ENCODE results near the gene ZNF292. TPM values are rescaled to one million over a fixed set of nuclear protein-coding genes. Genes with fewer than 3 reads are reported as not detected.
"Not testable (repeated sequence)": the region's sequence is repeated elsewhere in the genome, so short reads cannot be mapped to it uniquely, and the experiment has no call there.

ZNF292 gene
- total RNA-seq, 4 donors from 2014 or later: 35.5 to 48.3 (median 43.9) TPM

DNA sequence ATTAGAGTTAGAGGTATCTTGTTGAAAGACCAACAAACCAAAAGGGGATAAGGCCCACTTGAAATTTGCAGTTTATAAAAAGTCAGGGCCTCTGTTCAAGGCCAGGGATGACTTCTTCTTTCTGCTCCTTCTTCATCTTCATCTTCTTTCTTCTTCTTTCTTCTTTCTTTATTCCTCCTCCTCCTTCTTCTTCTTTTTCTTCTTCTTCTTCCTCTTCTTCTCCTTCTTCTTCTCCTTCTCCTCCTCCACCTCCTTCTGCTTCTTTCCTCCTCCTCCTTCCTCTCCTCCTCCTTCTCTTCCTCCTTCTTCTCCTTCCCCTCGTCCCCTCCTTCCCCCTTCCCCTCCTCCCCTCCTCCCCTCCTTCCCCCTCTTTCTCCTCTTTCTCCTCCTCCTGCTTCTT lies 18.4 kb upstream of the ZNF292 start:
- DNase-seq (ENCODE audit: low spot score in 2 of 2): no peak
- no peak overlapping the region for H3K27ac ChIP-seq
- no peaks in the 10 kb centered on the region for H3K27me3 ChIP-seq
- H3K4me1 ChIP-seq: no peaks in the 10 kb centered on the region
- H3K4me3 ChIP-seq: no peak overlapping the region
- no peaks in the 10 kb centered on the region for H3K36me3 ChIP-seq
- H3K9me3 ChIP-seq: peaks cover 0 to 4% (median 0%) of the 10 kb centered on the region in 4 donors
- 14 to 26% methylated on average over 1 of the region's 1 CpG for WGBS, 2 donors
- no peak for TF ChIP-seq EP300 (IDR thresholded peaks at IDR 0.05)
- no peak for TF ChIP-seq POLR2A (IDR thresholded peaks at IDR 0.05)
- TF ChIP-seq, protein P1, sequence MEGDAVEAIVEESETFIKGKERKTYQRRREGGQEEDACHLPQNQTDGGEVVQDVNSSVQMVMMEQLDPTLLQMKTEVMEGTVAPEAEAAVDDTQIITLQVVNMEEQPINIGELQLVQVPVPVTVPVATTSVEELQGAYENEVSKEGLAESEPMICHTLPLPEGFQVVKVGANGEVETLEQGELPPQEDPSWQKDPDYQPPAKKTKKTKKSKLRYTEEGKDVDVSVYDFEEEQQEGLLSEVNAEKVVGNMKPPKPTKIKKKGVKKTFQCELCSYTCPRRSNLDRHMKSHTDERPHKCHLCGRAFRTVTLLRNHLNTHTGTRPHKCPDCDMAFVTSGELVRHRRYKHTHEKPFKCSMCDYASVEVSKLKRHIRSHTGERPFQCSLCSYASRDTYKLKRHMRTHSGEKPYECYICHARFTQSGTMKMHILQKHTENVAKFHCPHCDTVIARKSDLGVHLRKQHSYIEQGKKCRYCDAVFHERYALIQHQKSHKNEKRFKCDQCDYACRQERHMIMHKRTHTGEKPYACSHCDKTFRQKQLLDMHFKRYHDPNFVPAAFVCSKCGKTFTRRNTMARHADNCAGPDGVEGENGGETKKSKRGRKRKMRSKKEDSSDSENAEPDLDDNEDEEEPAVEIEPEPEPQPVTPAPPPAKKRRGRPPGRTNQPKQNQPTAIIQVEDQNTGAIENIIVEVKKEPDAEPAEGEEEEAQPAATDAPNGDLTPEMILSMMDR (IDR thresholded peaks at IDR 0.05): no peak

DNA sequence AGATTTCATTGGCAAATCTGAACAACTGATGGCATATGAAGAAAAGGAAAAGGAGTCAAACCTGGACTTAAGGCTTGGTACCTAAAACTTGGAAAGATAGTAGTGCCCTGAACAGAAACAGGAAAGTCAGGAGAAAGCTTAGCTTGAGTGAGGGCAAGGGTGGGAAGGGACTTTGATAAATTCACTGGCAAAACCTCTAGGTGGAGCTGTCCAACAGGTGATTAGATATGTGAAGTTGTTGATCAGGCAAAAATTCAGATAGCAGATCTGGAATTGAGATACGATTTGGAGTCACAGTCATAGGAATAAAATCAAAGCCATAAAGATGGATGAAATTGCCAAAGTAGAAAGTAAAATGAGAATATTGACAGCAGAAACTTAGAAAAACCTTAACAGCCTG lies 16.1 kb upstream of the ZNF292 start:
- 26 to 33% methylated on average over 1 of the region's 1 CpG for WGBS, 2 donors
- H3K4me1 ChIP-seq: no peaks in the 10 kb centered on the region
- TF ChIP-seq POLR2A (IDR thresholded peaks at IDR 0.05) (no peak), EP300 (IDR thresholded peaks at IDR 0.05) (no peak)
- TF ChIP-seq, protein P1 (IDR thresholded peaks at IDR 0.05): peak; percentile 46 to 70 (median 56)
- H3K4me3 ChIP-seq: no peak overlapping the region
- H3K36me3 ChIP-seq: no peaks in the 10 kb centered on the region
- no peak overlapping the region for H3K27ac ChIP-seq
- H3K9me3 ChIP-seq: peaks cover 0 to 4% (median 0%) of the 10 kb centered on the region in 4 donors
- H3K27me3 ChIP-seq: no peaks in the 10 kb centered on the region
- peak in 1 of 2 donors; percentile 25 for DNase-seq (ENCODE audit: low spot score in 2 of 2)

DNA sequence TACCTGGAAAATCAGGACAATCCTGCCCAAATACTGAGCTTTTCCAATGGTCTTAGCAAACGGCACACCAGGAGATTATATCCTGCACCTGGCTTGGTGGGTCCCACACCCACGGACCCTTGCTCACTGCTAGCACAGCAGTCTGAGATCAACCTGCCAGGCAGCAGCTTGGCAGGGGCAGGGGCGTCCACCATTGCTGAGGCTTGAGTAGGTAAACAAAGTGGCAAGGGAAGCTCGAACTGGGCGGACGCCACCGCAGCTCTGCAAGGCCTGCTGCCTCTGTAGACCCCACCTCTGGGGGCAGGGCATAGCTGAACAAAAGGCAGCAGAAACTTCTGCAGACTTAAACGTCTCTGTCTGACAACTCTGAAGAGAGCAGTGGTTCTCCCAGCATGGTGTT lies 15.4 kb upstream of the ZNF292 start:
- WGBS, 2 donors: 83 to 98% methylated on average over 5 to 8 of the region's 8 CpGs
- not testable (repeated sequence) for H3K4me3 ChIP-seq; H3K4me1 ChIP-seq; H3K27me3 ChIP-seq; DNase-seq (ENCODE audit: low spot score in 2 of 2); H3K27ac ChIP-seq; H3K36me3 ChIP-seq; H3K9me3 ChIP-seq

DNA sequence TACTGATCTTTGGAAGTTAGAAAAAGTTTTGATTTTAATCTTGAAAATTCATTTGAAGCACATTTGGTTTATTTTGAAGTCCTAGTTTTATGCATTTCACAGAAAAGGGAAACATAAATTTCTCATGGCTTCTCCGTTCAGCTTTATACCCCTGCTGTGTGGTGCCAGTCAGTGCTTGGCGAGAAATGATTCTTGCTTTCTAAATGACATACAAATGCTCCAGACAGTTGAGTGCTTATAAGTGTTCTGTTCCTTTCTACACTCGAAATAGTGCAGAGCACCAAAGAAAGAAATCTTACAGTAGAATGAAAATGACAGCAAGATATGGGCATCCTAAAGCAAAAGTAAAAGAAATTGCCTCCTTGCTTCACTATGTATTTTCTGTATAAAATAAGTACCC lies 9.0 kb upstream of the ZNF292 start:
- Histone ChIP-seq H3K9me3 (no peaks in the 10 kb centered on the region), H3K27me3 (no peaks in the 10 kb centered on the region), H3K27ac (no peak overlapping the region), H3K4me1 (peaks cover 0 to 5% (median 2%) of the 10 kb centered on the region in 4 donors), H3K36me3 (no peaks in the 10 kb centered on the region), H3K4me3 (no peak overlapping the region)
- 47 to 63% methylated on average over 3 of the region's 3 CpGs for WGBS, 2 donors
- TF ChIP-seq, protein P1 (IDR thresholded peaks at IDR 0.05): no peak
- no peak for TF ChIP-seq EP300 (IDR thresholded peaks at IDR 0.05)
- TF ChIP-seq POLR2A (IDR thresholded peaks at IDR 0.05): no peak
- DNase-seq (ENCODE audit: low spot score in 2 of 2): no peak

DNA sequence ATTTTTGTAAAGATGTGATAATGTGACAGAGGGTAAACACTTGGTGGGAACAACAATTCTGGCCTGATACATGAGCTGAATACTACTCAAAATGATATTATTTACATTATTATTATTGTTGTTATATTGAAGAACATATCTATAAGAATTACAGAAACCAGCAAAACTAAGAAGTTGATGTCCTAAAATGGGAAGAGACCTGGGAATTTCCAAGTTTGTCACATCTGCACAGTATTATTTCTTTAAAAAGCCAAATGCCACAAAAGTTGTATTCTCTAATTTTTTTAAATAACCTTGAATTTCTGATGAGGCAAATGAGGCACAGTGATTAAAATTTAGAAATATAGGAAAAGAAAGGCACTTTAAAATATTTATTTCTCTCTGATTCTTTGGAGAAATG lies 5.0 kb upstream of the ZNF292 start:
- no peak overlapping the region for H3K27ac ChIP-seq
- no peak overlapping the region for H3K4me3 ChIP-seq
- no peaks in the 10 kb centered on the region for H3K36me3 ChIP-seq
- no peak for DNase-seq (ENCODE audit: low spot score in 2 of 2)
- H3K4me1 ChIP-seq: peaks cover 0 to 30% (median 17%) of the 10 kb centered on the region in 4 donors
- no peaks in the 10 kb centered on the region for H3K27me3 ChIP-seq
- TF ChIP-seq EP300 (IDR thresholded peaks at IDR 0.05) (no peak), POLR2A (IDR thresholded peaks at IDR 0.05) (no peak)
- TF ChIP-seq, protein P1 (IDR thresholded peaks at IDR 0.05): no peak
- H3K9me3 ChIP-seq: no peaks in the 10 kb centered on the region

DNA sequence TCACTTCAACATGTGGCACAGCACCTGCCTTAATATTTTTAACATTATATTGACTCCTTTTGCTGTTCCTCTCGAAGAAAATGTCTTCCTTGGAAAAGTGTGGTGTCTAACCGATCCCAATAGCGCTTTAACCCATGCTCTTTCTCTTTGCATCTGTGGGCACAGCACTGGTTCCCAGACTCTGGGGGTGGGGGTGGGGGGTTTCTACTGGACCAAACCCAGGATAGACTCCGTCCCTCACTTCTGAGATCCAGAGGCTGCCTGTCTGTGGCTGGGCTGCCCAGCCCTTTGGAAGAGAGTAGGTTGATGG lies 3.9 kb upstream of the ZNF292 start:
- Histone ChIP-seq H3K9me3 (no peaks in the 10 kb centered on the region), H3K27me3 (no peaks in the 10 kb centered on the region), H3K36me3 (no peaks in the 10 kb centered on the region), H3K27ac (peak overlapping the region; percentile 86 to 99 (median 94)), H3K4me1 (peaks cover 0 to 32% (median 18%) of the 10 kb centered on the region in 4 donors), H3K4me3 (peak overlapping the region; percentile 44 to 68 (median 61))
- WGBS, 2 donors: 10 to 22% methylated on average over 4 of the region's 4 CpGs
- TF ChIP-seq, protein P1 (IDR thresholded peaks at IDR 0.05): no peak
- no peak for TF ChIP-seq EP300 (IDR thresholded peaks at IDR 0.05)
- TF ChIP-seq POLR2A (IDR thresholded peaks at IDR 0.05): no peak
- no peak for DNase-seq (ENCODE audit: low spot score in 2 of 2)

Data from tibial nerve (tissue), 4 donors.